Natural killer cell (primary cell): ENCODE measurements around the gene TSPAN2. TPM values are rescaled to one million over a fixed set of nuclear protein-coding genes. Genes with fewer than 3 reads are reported as not detected.

Source experiments
- ATAC-seq, 3 donors: fragments of 150-1000 bp in 2 of 3; fragments of 200-7000 bp in 1 of 3; cut with Tn5 transposase; 1 replicate in 1 of 3; 2 replicates in 2 of 3; pipeline ENCODE4 v1.10.0; 2021; ENCODE audit warnings: mild to moderate bottlenecking in 2 of 3, moderate library complexity in 2 of 3
- DNase-seq, 2 donors: peaks; one replicate each; pipeline versions ENCODE4 v3.0.0 to v3.0.0-alpha.2; 2013 to 2021; ENCODE audit warnings: mixed read lengths in 1 of 2
- H3K27ac ChIP-seq: one replicate; pipeline ENCODE4 v1.5.1; 2013; ENCODE audit warnings: mild to moderate bottlenecking, low read length
- H3K27me3 ChIP-seq: one replicate; pipeline ENCODE4 v1.6.1; 2013; ENCODE audit warnings: low read length; ENCODE audit not compliant: control insufficient read depth, insufficient read depth
- H3K36me3 ChIP-seq: one replicate; pipeline ENCODE4 v1.6.1; 2013; ENCODE audit warnings: low read length; ENCODE audit not compliant: control insufficient read depth, insufficient read depth
- H3K4me1 ChIP-seq: one replicate; pipeline ENCODE4 v1.6.1; 2013; ENCODE audit warnings: low read length; ENCODE audit not compliant: control insufficient read depth, insufficient read depth
- H3K4me3 ChIP-seq: one replicate; pipeline ENCODE4 v1.5.1; 2013; ENCODE audit warnings: low read length
- H3K9me3 ChIP-seq: one replicate; pipeline ENCODE4 v1.6.1; 2013; ENCODE audit warnings: low read length; ENCODE audit not compliant: control insufficient read depth, insufficient read depth
- H3K27ac Mint-ChIP-seq, 2 donors: one replicate each; pipeline ENCODE4 v1.8.0; 2022; ENCODE audit warnings: mild to moderate bottlenecking in 2 of 2, mixed read lengths in 2 of 2, moderate library complexity in 1 of 2
- H3K27me3 Mint-ChIP-seq, 2 donors: one replicate each; pipeline ENCODE4 v1.8.0; 2022; ENCODE audit warnings: low read depth in 2 of 2, mixed read lengths in 2 of 2
- H3K36me3 Mint-ChIP-seq: one replicate; pipeline ENCODE4 v1.8.0; 2022; ENCODE audit warnings: mixed read lengths
- H3K4me1 Mint-ChIP-seq, 2 donors: one replicate each; pipeline ENCODE4 v1.8.0; 2022; ENCODE audit warnings: mixed read lengths in 2 of 2
- H3K4me3 Mint-ChIP-seq: one replicate; pipeline ENCODE4 v1.8.0; 2022; ENCODE audit warnings: mild to moderate bottlenecking, moderate library complexity, mixed read lengths
- H3K9me3 Mint-ChIP-seq, 2 donors: one replicate each; pipeline ENCODE4 v1.8.0; 2022; ENCODE audit warnings: mixed read lengths in 2 of 2
- CTCF ChIP-seq: fragments of 200-600 bp; IDR thresholded peaks from one replicate; pipeline ENCODE4 v1.8.0; 2022; ENCODE audit warnings: antibody characterized with exemption
- WGBS: methylation state at CpG from one replicate; pipeline ENCODE4 v1.1.7; 2013; ENCODE audit warnings: missing lambda C conversion rate; ENCODE audit not compliant: insufficient coverage; 5-methylcytosine and 5-hydroxymethylcytosine counted together
- intact Hi-C: fragments of 100-400 bp; cut with micrococcal nuclease; formaldehyde crosslinking; loops from one replicate; pipeline ENCODE4 v1.14.2; 2022
- total RNA-seq, 4 donors: library from RNA; stranded (reverse); fragments of 120-200 nt in 1 of 4; gene quantifications; one replicate each; pipeline versions ENCODE4 v1.2.3 to v1.2.4, GENCODE V29; 2013 to 2022

Gene TSPAN2
- total RNA-seq, 3 donors from 2014 or later (not counting 1 experiment from before 2014, with no cell fraction given), result 17.1 to 41.4 (median 28.6) TPM

GRCh38 chr1:115137191-115137590, 47.9 kb upstream of the TSPAN2 start:
- no peak overlapping the region for H3K4me3 ChIP-seq
- DNase-seq, result no peak
- H3K27ac Mint-ChIP-seq, result no peak overlapping the region
- no peaks in the 10 kb centered on the region for H3K36me3 ChIP-seq
- intact Hi-C loops, result loop anchor here (5.0 kb wide), 1 partner anchor 570 kb away; no protein-coding TSS in a partner anchor
- H3K36me3 Mint-ChIP-seq, result no peaks in the 10 kb centered on the region
- no peak overlapping the region for H3K27ac ChIP-seq
- TF ChIP-seq CTCF, result no peak
- no peak overlapping the region for H3K4me3 Mint-ChIP-seq
- H3K27me3 Mint-ChIP-seq, result peaks cover 33 to 38% of the 10 kb centered on the region in 2 donors
- 91% methylated on average over 1 of the region's 1 CpG for WGBS
- H3K4me1 ChIP-seq, result peaks cover 4% of the 10 kb centered on the region
- no peaks in the 10 kb centered on the region for H3K9me3 ChIP-seq
- H3K4me1 Mint-ChIP-seq, result peaks cover 6 to 8% of the 10 kb centered on the region in 2 donors
- no peaks in the 10 kb centered on the region for H3K9me3 Mint-ChIP-seq
- ATAC-seq, result no peak
- H3K27me3 ChIP-seq, result no peaks in the 10 kb centered on the region

DNA sequence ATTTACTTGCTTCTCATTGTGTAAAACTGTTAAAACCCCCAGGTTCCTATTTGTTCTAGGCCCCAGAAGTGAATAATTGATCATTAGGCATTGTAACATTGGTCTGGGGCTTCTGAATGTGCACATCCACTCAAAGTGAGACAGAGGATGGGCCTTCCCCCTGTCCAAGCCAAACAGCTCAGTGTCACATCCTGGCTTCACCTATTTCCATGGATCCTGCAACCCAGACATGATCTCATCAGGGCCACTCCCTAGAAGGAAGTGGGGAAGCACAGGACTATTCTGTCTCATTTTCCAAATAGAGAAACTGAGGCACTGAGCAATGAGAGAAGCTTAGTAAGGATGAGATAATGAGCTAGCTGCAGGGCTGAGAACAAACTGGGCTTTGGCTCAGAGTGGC, 47.4 kb upstream of the TSPAN2 start:
- no peaks in the 10 kb centered on the region for H3K36me3 Mint-ChIP-seq
- H3K9me3 Mint-ChIP-seq, result no peaks in the 10 kb centered on the region
- H3K27me3 ChIP-seq, result no peaks in the 10 kb centered on the region
- no peak overlapping the region for H3K27ac Mint-ChIP-seq
- H3K4me3 ChIP-seq, result no peak overlapping the region
- no peaks in the 10 kb centered on the region for H3K36me3 ChIP-seq
- H3K4me1 Mint-ChIP-seq, result peaks cover 6 to 8% of the 10 kb centered on the region in 2 donors
- H3K27ac ChIP-seq, result no peak overlapping the region
- ATAC-seq (no peak), DNase-seq (no peak)
- intact Hi-C loops, result loop anchor here (5.0 kb wide), 1 partner anchor 571 kb away; no protein-coding TSS in a partner anchor
- no peak overlapping the region for H3K4me3 Mint-ChIP-seq
- no peaks in the 10 kb centered on the region for H3K9me3 ChIP-seq
- TF ChIP-seq CTCF, result no peak
- peaks cover 33 to 35% of the 10 kb centered on the region in 2 donors for H3K27me3 Mint-ChIP-seq
- H3K4me1 ChIP-seq, result peaks cover 4% of the 10 kb centered on the region

DNA sequence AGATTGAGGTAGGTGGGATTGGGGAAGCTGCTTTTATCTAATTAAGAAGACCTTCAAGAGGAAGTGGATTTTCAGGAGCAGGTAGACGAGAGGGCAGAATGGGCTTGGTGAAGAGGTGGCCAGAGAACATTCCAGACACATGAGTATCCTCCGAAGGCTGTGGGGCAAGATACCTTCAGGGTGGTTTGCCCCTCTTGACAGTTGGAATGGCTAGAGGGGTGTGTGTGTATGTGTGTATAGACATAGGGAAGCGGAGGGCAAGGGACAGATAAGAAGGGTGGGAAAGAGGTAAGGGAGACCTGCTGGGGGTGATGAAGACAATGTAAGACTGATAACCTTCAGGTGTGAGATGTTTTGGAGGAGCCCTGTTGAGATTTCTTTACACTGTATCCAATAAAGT, 46.8 kb upstream of the TSPAN2 start:
- Histone ChIP-seq H3K4me3 (no peak overlapping the region), H3K27ac (no peak overlapping the region), H3K4me1 (peaks cover 4% of the 10 kb centered on the region), H3K9me3 (no peaks in the 10 kb centered on the region), H3K36me3 (no peaks in the 10 kb centered on the region), H3K27me3 (no peaks in the 10 kb centered on the region)
- H3K27me3 Mint-ChIP-seq, result peaks cover 30 to 33% of the 10 kb centered on the region in 2 donors
- no peak for ATAC-seq
- WGBS, result 89% methylated on average over 3 of the region's 3 CpGs
- H3K36me3 Mint-ChIP-seq, result no peaks in the 10 kb centered on the region
- no peak overlapping the region for H3K4me3 Mint-ChIP-seq
- TF ChIP-seq CTCF, result no peak
- no peak for DNase-seq
- intact Hi-C loops, result loop anchor here (5.0 kb wide), 1 partner anchor 571 kb away; no protein-coding TSS in a partner anchor
- peaks cover 6 to 8% of the 10 kb centered on the region in 2 donors for H3K4me1 Mint-ChIP-seq
- no peaks in the 10 kb centered on the region for H3K9me3 Mint-ChIP-seq
- no peak overlapping the region for H3K27ac Mint-ChIP-seq

- Mint-ChIP-seq H3K36me3 (no peaks in the 10 kb centered on the region), H3K27ac (no peak overlapping the region), H3K4me1 (peaks cover 6 to 8% of the 10 kb centered on the region in 2 donors), H3K9me3 (no peaks in the 10 kb centered on the region), H3K27me3 (peaks cover 26 to 28% of the 10 kb centered on the region in 2 donors), H3K4me3 (no peak overlapping the region)
- H3K36me3 ChIP-seq, result no peaks in the 10 kb centered on the region
- no peak for TF ChIP-seq CTCF
- H3K27ac ChIP-seq, result no peak overlapping the region
- 85% methylated on average over 5 of the region's 5 CpGs for WGBS
- peaks cover 4% of the 10 kb centered on the region for H3K4me1 ChIP-seq
- H3K9me3 ChIP-seq, result no peaks in the 10 kb centered on the region
- intact Hi-C loops, result loop anchor here (5.0 kb wide), 1 partner anchor 572 kb away; no protein-coding TSS in a partner anchor
- ATAC-seq (no peak), DNase-seq (no peak)
- H3K27me3 ChIP-seq, result no peaks in the 10 kb centered on the region
- no peak overlapping the region for H3K4me3 ChIP-seq
Observed at GRCh38 chr1:115135681-115136080, 46.4 kb upstream of the TSPAN2 start.
